Measurements from ENCODE around the gene ILK. TPM values are rescaled to one million over a fixed set of nuclear protein-coding genes. Genes with fewer than 3 reads are reported as not detected.

ILK gene
- total and polyA plus RNA-seq, 2 of the 13 experiments (the other 11 are each of a cell fraction or from before 2014, with no cell fraction given) = 70.3 to 108 TPM

- TF ChIP-seq KLF12 (CRISPR knock-in tag; IDR thresholded peaks at IDR 0.05; ENCODE audit: borderline replicate concordance) (no peak), ZNF563 (CRISPR knock-in tag; IDR thresholded peaks at IDR 0.05) (no peak), DMAP1 (CRISPR knock-in tag; IDR thresholded peaks at IDR 0.05) (no peak; the same call in 1 of the 2 replicates), ZNF121 (CRISPR knock-in tag; IDR thresholded peaks at IDR 0.05) (no peak), ZNF781 (CRISPR knock-in tag; IDR thresholded peaks at IDR 0.05; ENCODE audit: borderline replicate concordance, not compliant biosample characterization) (no peak), RARG (CRISPR knock-in tag; IDR thresholded peaks at IDR 0.05; ENCODE audit: low read depth) (no peak), HIVEP1 (CRISPR knock-in tag; IDR thresholded peaks at IDR 0.05) (no peak), ZNF687 (CRISPR knock-in tag; IDR thresholded peaks at IDR 0.05) (peak; percentile 71), ARID5B (CRISPR knock-in tag; IDR thresholded peaks at IDR 0.05) (no peak; the same call in 1 of the 2 replicates), RCOR2 (CRISPR knock-in tag; IDR thresholded peaks at IDR 0.05) (no peak), NFE2L1 (CRISPR knock-in tag; IDR thresholded peaks at IDR 0.05; ENCODE audit: borderline replicate concordance) (0 out of 2 replicates have a peak, but pooled peaks have one; percentile 68), NFKB2 (CRISPR knock-in tag; IDR thresholded peaks at IDR 0.05; ENCODE audit: borderline replicate concordance) (peak; percentile 63; the same call in 1 of the 2 replicates), ATF7-NPFF (CRISPR knock-in tag; IDR thresholded peaks at IDR 0.05; ENCODE audit: low read depth) (peak; percentile 71), ZNF326 (CRISPR knock-in tag; IDR thresholded peaks at IDR 0.05; ENCODE audit: borderline replicate concordance) (no peak), IRF1 (CRISPR knock-in tag; IDR thresholded peaks at IDR 0.05; ENCODE audit: low read depth) (no peak), ZNF580 (CRISPR knock-in tag; IDR thresholded peaks at IDR 0.05; ENCODE audit: borderline replicate concordance, low read depth) (no peak; the same call in 1 of the 2 replicates), PHF5A (CRISPR knock-in tag; IDR thresholded peaks at IDR 0.05; ENCODE audit: low read depth, unreplicated experiment) (no peak), FOXO1 (CRISPR knock-in tag; IDR thresholded peaks at IDR 0.05) (peak; percentile 43; the same call in 1 of the 2 replicates)
- TF ChIP-seq, protein P1, sequence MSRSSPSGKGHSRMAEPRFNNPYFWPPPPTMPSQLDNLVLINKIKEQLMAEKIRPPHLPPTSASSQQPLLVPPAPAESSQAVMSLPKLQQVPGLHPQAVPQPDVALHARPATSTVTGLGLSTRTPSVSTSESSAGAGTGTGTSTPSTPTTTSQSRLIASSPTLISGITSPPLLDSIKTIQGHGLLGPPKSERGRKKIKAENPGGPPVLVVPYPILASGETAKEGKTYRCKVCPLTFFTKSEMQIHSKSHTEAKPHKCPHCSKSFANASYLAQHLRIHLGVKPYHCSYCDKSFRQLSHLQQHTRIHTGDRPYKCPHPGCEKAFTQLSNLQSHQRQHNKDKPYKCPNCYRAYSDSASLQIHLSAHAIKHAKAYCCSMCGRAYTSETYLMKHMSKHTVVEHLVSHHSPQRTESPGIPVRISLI (CRISPR knock-in tag; IDR thresholded peaks at IDR 0.05; ENCODE audit: borderline replicate concordance) = no peak
Measured at GRCh38 chr11:6619004-6619745, 15.6 kb downstream of the ILK start, which contains the start of gene TPP1 (continued).
